GM19455 (cell line): ENCODE data around the gene NRXN3.

ENCODE experiments used
- ATAC-seq: cut with Tn5 transposase; IDR thresholded peaks from one replicate; pipeline ENCODE4 v1.9.1; 2021; ENCODE audit not compliant: unreplicated experiment

NRXN3 gene

GRCh38 chr14:79551523-79551922 lies 1381.3 kb downstream of the NRXN3 start:
- no peak for ATAC-seq

GRCh38 chr14:79552778-79553177 lies 1382.6 kb downstream of the NRXN3 start:
- no peak for ATAC-seq

GRCh38 chr14:79554816-79555215 lies 1384.6 kb downstream of the NRXN3 start:
- no peak for ATAC-seq

GRCh38 chr14:79555429-79555828 lies 1385.3 kb downstream of the NRXN3 start:
- no peak for ATAC-seq

GRCh38 chr14:79557309-79557708 lies 1387.1 kb downstream of the NRXN3 start:
- no peak for ATAC-seq

GRCh38 chr14:79562185-79562584 lies 1392.0 kb downstream of the NRXN3 start:
- ATAC-seq = no peak

- no peak for ATAC-seq
These were observed 1394.2 kb downstream of the NRXN3 start for GRCh38 chr14:79564371-79564770.

- ATAC-seq = no peak
These were observed 1397.1 kb downstream of the NRXN3 start for GRCh38 chr14:79567306-79567705.

GRCh38 chr14:79568594-79568993 lies 1398.4 kb downstream of the NRXN3 start:
- no peak for ATAC-seq

GRCh38 chr14:79569072-79569471 lies 1398.9 kb downstream of the NRXN3 start:
- ATAC-seq = no peak

GRCh38 chr14:79570648-79571047 lies 1400.5 kb downstream of the NRXN3 start:
- ATAC-seq = no peak

- no peak for ATAC-seq
These were observed 1401.2 kb downstream of the NRXN3 start for GRCh38 chr14:79571366-79571765.

- ATAC-seq = no peak
These were observed 1403.3 kb downstream of the NRXN3 start for GRCh38 chr14:79573486-79573885.

GRCh38 chr14:79575032-79575431 lies 1404.9 kb downstream of the NRXN3 start:
- no peak for ATAC-seq

GRCh38 chr14:79576424-79576823 lies 1406.3 kb downstream of the NRXN3 start:
- ATAC-seq = no peak

GRCh38 chr14:79578470-79578869 lies 1408.3 kb downstream of the NRXN3 start:
- ATAC-seq = no peak

GRCh38 chr14:79580414-79580813 lies 1410.2 kb downstream of the NRXN3 start:
- no peak for ATAC-seq

GRCh38 chr14:79580906-79581305 lies 1410.7 kb downstream of the NRXN3 start:
- no peak for ATAC-seq

- no peak for ATAC-seq
These were observed 1411.9 kb downstream of the NRXN3 start for GRCh38 chr14:79581912-79582576.

GRCh38 chr14:79583738-79584408 lies 1413.7 kb downstream of the NRXN3 start:
- ATAC-seq = no peak

- no peak for ATAC-seq
These were observed 1414.5 kb downstream of the NRXN3 start for GRCh38 chr14:79584679-79585078.

GRCh38 chr14:79585845-79586244 lies 1415.7 kb downstream of the NRXN3 start:
- ATAC-seq = no peak

- ATAC-seq = no peak
These were observed 1416.2 kb downstream of the NRXN3 start for GRCh38 chr14:79586416-79586815.
